Gastrocnemius medialis (tissue), 4 donors: ENCODE data around the gene ZNF813.
"Not testable (repeated sequence)": the region's sequence is repeated elsewhere in the genome, so short reads cannot be mapped to it uniquely, and the experiment has no call there.

Experiments
- CTCF ChIP-seq, 5 experiments: fragments of 450-650 bp in 3 of 5; fragments of 200-600 bp in 2 of 5; sonication (generic) in 2 of 5; IDR thresholded peaks in 4 of 5; conservative IDR thresholded peaks in 1 of 5; 1 replicate in 4 of 5; 2 replicates in 1 of 5; pipeline ENCODE4 v1.5.1; 2016 to 2019; ENCODE audit warnings: antibody characterized with exemption in 5 of 5, mild to moderate bottlenecking in 3 of 5, moderate library complexity in 3 of 5
- POLR2A ChIP-seq, 2 donors: fragments of 450-650 bp; IDR thresholded peaks; one replicate each; pipeline ENCODE4 v1.6.1; 2017; ENCODE audit warnings: antibody characterized with exemption in 2 of 2, mild to moderate bottlenecking in 2 of 2, moderate library complexity in 2 of 2

- not testable (repeated sequence) for TF ChIP-seq CTCF (IDR thresholded peaks at IDR 0.05 in 4 of 5, conservative IDR thresholded peaks at IDR 0.05 in 1 of 5); POLR2A (IDR thresholded peaks at IDR 0.05)
Measured at GRCh38 chr19:53503671-53504364, 36.3 kb downstream of the ZNF813 start.
